Central memory CD8-positive, alpha-beta T cell (primary cell): ENCODE results near the gene BDH2.

Source experiments
- ATAC-seq: fragments of 150-1000 bp; cut with Tn5 transposase; replicated peaks from 2 replicates; pipeline ENCODE4 v1.10.0; 2022; ENCODE audit warnings: mild to moderate bottlenecking, moderate FRiP score, moderate number of reproducible peaks; ENCODE audit not compliant: poor library complexity, severe bottlenecking; ENCODE audit errors: extremely low read depth
- DNase-seq, 2 donors: peaks; one replicate each; pipeline ENCODE4 v3.0.0; 2021; ENCODE audit warnings: low spot score in 2 of 2
- H3K27ac Mint-ChIP-seq: one replicate; pipeline ENCODE4 v1.8.0; 2022; ENCODE audit warnings: low read depth, mild to moderate bottlenecking, moderate library complexity, mixed read lengths
- H3K27me3 Mint-ChIP-seq: one replicate; pipeline ENCODE4 v1.8.0; 2022; ENCODE audit warnings: mixed read lengths
- H3K36me3 Mint-ChIP-seq: one replicate; pipeline ENCODE4 v1.8.0; 2022; ENCODE audit warnings: mild to moderate bottlenecking, moderate library complexity, mixed read lengths; ENCODE audit not compliant: insufficient read depth
- H3K4me1 Mint-ChIP-seq: one replicate; pipeline ENCODE4 v1.8.0; 2022; ENCODE audit warnings: mixed read lengths
- H3K4me3 Mint-ChIP-seq: one replicate; pipeline ENCODE4 v1.8.0; 2022; ENCODE audit warnings: mild to moderate bottlenecking, moderate library complexity, mixed read lengths
- H3K9me3 Mint-ChIP-seq: one replicate; pipeline ENCODE4 v1.8.0; 2022; ENCODE audit warnings: mixed read lengths

Gene BDH2

DNA sequence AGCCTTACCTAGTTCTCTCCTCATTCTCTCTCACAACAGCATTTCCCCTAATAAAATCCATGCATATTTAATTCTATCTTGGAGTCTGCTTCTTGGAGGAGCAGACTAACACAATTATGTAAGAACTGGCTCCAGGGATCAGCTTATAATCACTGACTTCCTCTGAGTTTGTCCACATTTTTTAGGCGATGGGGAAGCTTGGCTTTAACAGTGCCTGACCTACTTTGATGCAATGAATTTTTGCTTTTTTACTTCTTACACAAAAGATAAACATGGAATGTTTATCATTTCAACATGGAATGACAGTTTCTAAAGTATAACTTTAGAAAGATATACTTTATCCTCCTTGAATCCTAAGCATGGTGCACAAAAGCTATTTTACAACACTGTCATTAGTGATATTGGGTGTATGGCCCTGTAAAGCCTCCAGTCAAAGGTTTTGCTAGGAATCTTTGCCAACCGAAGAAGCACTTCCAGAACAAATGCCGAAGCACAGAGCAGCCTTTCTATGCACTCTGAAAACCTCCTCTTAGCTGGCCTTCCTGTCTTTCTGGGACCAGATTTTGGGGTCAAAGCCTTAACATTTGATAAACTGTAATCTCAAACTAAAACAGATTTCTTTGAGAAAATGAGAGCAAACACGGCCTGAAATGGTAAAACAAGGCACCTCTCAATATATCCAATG, 736 bp downstream of the BDH2 start:
- ATAC-seq (no peak), DNase-seq (no peak)
- Mint-ChIP-seq H3K4me3 (peak overlapping the region; percentile 88), H3K27me3 (no peaks in the 10 kb centered on the region), H3K9me3 (no peaks in the 10 kb centered on the region), H3K4me1 (peaks cover 29% of the 10 kb centered on the region), H3K27ac (peak overlapping the region; percentile 88), H3K36me3 (peaks cover 2% of the 10 kb centered on the region)

DNA sequence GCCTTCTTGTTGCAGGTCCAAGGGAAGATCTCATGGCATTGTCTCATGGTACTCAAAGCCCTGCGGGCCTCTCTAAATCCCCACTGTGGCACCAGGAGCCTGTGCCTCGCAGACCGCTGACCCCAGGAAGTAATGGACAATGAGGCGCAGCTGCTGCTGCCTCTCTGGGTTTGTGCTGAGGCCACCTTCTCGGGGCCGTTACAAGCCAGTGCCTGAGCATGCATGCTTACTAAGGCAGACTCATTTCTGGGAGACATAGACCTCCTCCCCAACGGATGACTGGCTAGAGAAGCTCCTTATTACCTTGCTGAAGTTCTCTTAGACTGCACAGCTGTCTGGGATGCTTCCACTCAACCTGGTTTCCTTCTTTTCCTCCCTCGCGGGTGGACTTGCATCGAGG, 1.3 kb downstream of the BDH2 start:
- no peaks in the 10 kb centered on the region for H3K27me3 Mint-ChIP-seq
- ATAC-seq (no peak), DNase-seq (no peak)
- peaks cover 29% of the 10 kb centered on the region for H3K4me1 Mint-ChIP-seq
- no peaks in the 10 kb centered on the region for H3K9me3 Mint-ChIP-seq
- no peak overlapping the region for H3K4me3 Mint-ChIP-seq
- H3K27ac Mint-ChIP-seq = no peak overlapping the region
- peaks cover 2% of the 10 kb centered on the region for H3K36me3 Mint-ChIP-seq

DNA sequence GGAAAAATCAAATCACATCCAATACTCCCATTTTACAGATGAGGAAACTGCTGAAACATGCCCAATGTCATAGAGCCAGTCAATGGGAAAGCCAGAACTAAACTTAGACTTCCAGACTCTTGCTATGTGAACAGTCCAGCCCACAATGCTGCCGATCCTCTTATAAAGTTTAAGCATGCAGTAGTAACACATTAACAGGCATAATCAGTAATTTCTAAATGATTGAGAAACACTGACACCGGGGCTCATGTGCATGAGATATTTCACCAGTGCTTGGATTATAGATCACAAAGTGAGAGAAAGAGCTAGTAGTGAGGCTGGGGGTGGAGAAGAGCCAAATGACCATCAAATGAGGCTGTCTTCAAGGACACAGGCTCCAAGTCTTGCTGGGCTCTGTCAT, 2.5 kb downstream of the BDH2 start:
- no peaks in the 10 kb centered on the region for H3K27me3 Mint-ChIP-seq
- peaks cover 29% of the 10 kb centered on the region for H3K4me1 Mint-ChIP-seq
- H3K27ac Mint-ChIP-seq = no peak overlapping the region
- no peak for DNase-seq
- H3K9me3 Mint-ChIP-seq = no peaks in the 10 kb centered on the region
- peaks cover 2% of the 10 kb centered on the region for H3K36me3 Mint-ChIP-seq
- ATAC-seq = no peak
- H3K4me3 Mint-ChIP-seq = no peak overlapping the region

DNA sequence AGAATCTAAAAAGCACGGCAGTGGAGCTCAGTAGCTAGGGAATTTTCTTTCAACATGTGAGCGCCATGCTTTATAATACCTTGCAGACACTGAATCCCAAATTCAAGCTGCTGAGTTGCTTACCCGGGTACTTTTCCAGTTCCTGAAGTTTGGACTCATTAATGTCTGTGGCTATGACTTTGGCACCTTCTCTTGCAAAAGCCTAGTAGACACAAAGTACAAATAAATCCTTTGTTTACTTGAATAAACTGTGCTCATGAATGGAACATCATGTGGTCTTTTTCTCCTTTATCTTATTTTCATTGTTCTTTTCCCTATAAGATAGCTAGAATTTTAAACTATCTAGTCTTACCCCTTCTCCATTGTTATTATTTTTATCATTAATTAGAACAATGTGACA, 4.6 kb downstream of the BDH2 start:
- H3K27ac Mint-ChIP-seq = no peak overlapping the region
- no peaks in the 10 kb centered on the region for H3K27me3 Mint-ChIP-seq
- ATAC-seq (no peak), DNase-seq (no peak)
- no peaks in the 10 kb centered on the region for H3K9me3 Mint-ChIP-seq
- H3K36me3 Mint-ChIP-seq = peaks cover 2% of the 10 kb centered on the region
- H3K4me1 Mint-ChIP-seq = peaks cover 29% of the 10 kb centered on the region
- no peak overlapping the region for H3K4me3 Mint-ChIP-seq

DNA sequence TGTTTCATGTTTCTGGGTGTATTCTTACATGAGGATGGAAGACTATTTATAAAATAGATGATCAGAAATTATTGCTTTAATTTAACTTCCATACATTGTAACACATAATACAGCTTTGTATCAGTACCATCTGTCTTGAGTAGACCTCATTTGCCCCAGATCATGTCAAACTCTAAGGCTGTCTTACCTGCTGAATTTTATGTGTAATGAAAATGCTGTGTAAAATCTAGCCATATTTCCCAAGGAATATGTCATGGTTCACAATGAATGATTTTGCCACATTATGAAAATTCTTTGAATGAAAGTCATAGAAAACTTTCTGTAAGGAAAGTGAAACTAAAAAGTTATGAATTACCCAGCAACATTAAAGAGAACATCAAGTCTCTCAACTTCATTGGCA, 7.4 kb downstream of the BDH2 start:
- Mint-ChIP-seq H3K36me3 (peaks cover 6% of the 10 kb centered on the region), H3K4me3 (no peak overlapping the region), H3K27me3 (no peaks in the 10 kb centered on the region), H3K27ac (no peak overlapping the region), H3K4me1 (peaks cover 5% of the 10 kb centered on the region), H3K9me3 (no peaks in the 10 kb centered on the region)
- ATAC-seq (no peak), DNase-seq (no peak)

DNA sequence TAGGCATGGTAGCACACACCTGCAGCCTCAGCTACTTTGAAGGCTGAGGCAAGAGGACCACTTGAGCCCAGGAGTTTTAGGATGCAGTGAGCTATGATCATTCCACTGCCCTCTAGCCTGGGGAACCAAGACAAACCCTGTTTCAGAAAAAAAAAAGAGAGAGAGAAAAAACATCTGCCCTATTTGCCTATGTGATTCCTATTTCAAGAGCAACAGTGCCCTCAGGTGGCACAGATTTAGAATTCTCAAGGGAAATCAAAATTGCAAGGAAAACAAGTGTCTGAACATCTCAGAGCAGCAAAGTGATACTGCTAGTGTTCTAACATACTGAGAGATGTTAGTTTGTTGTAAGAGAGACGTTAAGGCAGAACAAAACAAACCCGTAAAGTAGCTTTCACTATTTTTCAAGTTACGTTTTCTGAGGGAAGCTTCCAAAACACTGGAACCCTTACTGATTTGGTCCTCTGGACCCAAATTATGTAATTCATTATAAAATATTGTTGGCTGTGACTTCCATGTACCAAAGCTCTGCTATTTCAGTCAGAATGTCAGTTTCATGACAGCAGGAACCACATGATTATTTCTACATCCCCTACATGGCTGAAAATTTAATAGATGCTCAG, 7.9 kb downstream of the BDH2 start:
- Mint-ChIP-seq H3K9me3 (no peaks in the 10 kb centered on the region), H3K27ac (no peak overlapping the region), H3K4me1 (peaks cover 2% of the 10 kb centered on the region), H3K27me3 (no peaks in the 10 kb centered on the region), H3K36me3 (peaks cover 11% of the 10 kb centered on the region), H3K4me3 (no peak overlapping the region)
- ATAC-seq (peak; percentile 60), DNase-seq (peak in 1 of 2 donors; percentile 27)

DNA sequence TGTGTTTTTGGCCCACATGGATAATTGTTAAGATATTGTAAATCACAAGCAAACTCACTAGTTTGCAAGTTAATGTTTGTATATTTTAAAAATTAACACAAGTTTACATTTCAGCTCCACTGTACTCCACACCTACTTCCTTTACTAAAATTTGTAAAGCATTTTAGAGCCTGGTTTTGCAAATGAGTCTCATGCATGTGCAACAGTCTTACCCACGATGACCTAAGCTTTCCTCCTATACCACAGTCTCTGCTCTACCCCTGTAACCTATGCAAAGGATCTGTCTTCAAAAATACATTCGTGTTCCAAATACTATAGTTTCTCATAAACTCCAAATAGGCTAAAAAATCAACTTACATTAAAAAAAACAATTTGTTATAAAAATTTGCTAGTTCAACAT, 10.2 kb downstream of the BDH2 start:
- no peak overlapping the region for H3K4me3 Mint-ChIP-seq
- H3K27ac Mint-ChIP-seq = no peak overlapping the region
- no peaks in the 10 kb centered on the region for H3K27me3 Mint-ChIP-seq
- ATAC-seq (no peak), DNase-seq (no peak)
- no peaks in the 10 kb centered on the region for H3K4me1 Mint-ChIP-seq
- H3K36me3 Mint-ChIP-seq = peaks cover 15% of the 10 kb centered on the region
- no peaks in the 10 kb centered on the region for H3K9me3 Mint-ChIP-seq

DNA sequence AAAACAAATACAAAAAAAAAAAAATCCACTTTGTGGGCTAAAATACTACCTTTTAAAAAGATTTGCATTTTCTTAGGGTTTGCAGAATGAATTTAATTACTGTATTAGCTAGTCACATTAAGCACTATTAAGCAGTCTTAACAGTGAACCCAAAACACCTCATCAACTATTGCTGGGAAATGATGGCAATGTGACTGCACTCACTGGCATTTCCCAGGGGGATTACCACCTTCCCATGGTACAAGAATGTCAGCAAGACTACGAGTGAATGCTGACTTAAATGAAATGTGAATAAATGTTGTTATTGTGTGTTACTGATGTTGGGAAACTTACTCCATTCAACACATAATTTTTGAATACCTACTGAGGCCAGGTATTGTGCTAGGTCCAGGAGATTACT, 13.1 kb downstream of the BDH2 start:
- Mint-ChIP-seq H3K36me3 (peaks cover 17% of the 10 kb centered on the region), H3K27ac (no peak overlapping the region), H3K4me1 (no peaks in the 10 kb centered on the region), H3K9me3 (no peaks in the 10 kb centered on the region), H3K27me3 (no peaks in the 10 kb centered on the region), H3K4me3 (no peak overlapping the region)
- ATAC-seq (no peak), DNase-seq (no peak)

DNA sequence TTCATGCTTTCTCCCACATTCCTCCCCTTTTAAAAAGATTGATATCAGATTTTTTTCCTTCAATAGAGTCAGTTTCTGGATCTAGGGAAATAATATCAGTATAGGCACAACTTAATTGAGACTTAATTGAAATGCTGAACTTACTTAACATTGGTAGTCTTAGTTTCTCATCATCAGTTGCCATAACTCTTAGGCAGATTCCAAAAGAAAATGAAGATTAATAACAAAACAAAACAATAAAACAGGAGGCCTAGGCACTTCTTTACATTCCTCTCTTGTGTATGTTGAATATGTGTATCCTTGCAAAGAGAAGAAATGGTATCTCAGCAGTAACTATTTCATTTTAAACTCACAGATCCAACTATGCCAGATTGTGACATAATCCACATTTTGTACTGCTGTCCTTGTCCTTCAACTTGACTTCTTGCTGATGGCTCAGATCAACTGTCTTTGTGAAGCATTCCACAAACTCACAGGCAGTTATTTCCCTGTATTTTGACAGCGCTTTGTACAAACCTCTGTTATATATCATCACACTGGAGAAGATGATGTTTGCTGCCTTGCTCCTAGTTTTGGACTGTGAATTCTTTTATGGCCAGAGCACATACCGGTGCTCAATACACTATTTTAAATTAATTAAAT, 14.0 kb downstream of the BDH2 start:
- H3K27me3 Mint-ChIP-seq = no peaks in the 10 kb centered on the region
- H3K4me3 Mint-ChIP-seq = no peak overlapping the region
- no peak overlapping the region for H3K27ac Mint-ChIP-seq

DNA sequence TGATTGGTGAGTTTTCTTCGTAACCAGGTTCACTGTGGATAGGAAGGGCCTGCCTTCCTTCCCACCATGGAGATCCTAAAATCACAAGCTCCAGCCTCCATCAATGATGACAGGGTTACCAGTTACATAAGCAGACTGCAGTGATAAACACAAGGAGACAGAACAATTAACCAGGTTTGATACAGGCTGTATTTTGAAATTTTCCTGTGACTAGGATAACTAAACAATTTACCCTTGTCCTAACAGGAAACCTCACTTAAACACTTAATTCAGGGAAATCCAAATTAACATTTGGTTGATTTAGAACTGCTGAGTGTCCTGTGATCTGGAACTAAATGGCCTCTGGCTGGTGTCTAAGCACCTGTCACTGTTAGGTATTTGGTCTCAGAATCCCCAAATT, 20.0 kb downstream of the BDH2 start:
- Mint-ChIP-seq H3K27me3 (no peaks in the 10 kb centered on the region), H3K4me1 (peaks cover 31% of the 10 kb centered on the region), H3K4me3 (no peak overlapping the region)

More for the DNA sequence above, 14.0 kb downstream of the BDH2 start:
- Mint-ChIP-seq H3K4me1 (no peaks in the 10 kb centered on the region), H3K36me3 (peaks cover 17% of the 10 kb centered on the region), H3K9me3 (no peaks in the 10 kb centered on the region)
- no peak for DNase-seq
- no peak for ATAC-seq

DNA sequence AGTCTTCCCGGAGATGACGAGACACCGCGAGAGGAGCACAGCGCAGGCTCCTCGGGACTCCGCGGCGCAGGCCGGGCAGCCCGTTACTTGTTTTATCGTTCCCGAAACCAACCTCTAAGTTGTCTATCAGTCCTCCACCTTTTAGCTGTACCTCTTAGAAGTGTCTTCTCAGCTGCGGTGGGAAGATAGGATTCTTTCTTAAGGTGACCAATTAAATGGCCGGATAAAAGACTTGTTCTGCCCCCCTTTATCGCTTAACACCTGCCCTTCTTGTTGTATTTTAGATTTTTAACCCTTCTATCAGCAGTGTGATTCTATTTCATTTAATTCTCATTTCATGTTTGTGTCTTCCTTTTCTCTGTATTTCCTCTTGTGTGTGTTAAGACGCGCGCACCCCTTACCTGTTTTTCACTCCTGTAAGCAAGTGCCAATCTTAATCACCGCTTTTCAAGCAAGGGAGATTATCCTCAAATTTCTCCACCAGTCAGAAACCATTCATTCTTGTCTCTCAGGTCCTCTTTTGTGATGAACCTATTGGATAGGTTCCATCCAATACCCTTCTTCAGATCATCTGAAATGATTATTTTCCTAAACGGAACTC, 22.8 kb downstream of the BDH2 start, which contains the start of gene SLC9B2:
SLC9B2 (minus strand) TSS at position 15 of the 601 bp plus-strand sequence. CDS start 9,211 bp downstream, outside the sequence.
- no peaks in the 10 kb centered on the region for H3K9me3 Mint-ChIP-seq
- peak within 1 kb of the TSS; percentile 98 for H3K27ac Mint-ChIP-seq
- peaks cover 34% of the 10 kb centered on the region for H3K4me1 Mint-ChIP-seq
- ATAC-seq (peak; percentile 35), DNase-seq (no peak)
- no peaks in the 10 kb centered on the region for H3K27me3 Mint-ChIP-seq
- H3K36me3 Mint-ChIP-seq = peaks cover 7% of the 10 kb centered on the region
- H3K4me3 Mint-ChIP-seq = peak within 1 kb of the TSS; percentile 83

More for the DNA sequence above, 20.0 kb downstream of the BDH2 start:
- DNase-seq = no peak
- ATAC-seq = no peak
- Mint-ChIP-seq H3K27ac (peak overlapping the region; percentile 35), H3K36me3 (peaks cover 9% of the 10 kb centered on the region), H3K9me3 (no peaks in the 10 kb centered on the region)

DNA sequence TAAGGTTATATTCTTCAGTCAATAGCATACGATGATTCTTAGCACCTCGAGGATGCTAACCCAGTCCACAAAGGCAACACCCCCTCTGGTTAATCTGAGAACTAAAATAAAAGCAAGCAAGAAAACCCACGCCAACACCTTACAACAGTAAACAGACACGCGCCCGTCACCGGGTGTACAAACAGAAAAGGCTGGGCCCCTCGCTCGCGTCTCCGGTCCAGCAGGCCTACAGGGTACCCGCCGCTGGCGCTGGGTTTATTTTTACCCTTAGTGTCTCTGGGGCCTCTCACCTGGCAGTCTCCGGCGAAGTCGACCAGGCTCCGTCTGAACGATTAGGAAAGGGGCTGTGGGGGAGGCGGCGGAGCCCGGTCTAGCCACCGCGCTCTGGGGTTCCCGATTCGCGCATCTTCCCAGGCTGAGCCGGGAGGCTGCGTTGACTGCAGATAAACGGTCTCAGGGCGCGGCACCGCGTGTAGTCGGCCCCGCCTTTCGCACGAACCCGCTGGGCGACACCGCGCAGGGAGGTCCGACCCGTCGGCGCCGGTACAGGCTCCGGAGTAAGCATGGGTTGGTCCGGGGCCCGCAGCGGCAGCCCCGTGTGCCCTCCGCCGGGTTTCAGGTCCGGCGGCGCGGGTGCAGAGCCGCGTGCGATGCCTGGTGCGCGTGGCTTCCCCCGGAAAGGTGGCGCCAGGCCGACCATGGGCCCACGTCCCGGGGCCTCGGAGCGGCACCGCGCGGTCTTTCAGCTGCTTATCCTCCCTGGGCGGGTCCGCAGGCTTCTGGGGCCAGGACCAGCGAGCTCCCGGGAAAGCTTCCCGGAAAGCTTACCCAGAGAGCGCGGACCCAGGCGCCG, 23.5 kb downstream of the BDH2 start:
- peaks cover 34% of the 10 kb centered on the region for H3K4me1 Mint-ChIP-seq
- DNase-seq (peak; percentile 62 to 76), ATAC-seq (peak; percentile 88)
- no peaks in the 10 kb centered on the region for H3K27me3 Mint-ChIP-seq
- H3K9me3 Mint-ChIP-seq = no peaks in the 10 kb centered on the region
- H3K27ac Mint-ChIP-seq = peak overlapping the region; percentile 98
- H3K4me3 Mint-ChIP-seq = peak overlapping the region; percentile 83
- peaks cover 7% of the 10 kb centered on the region for H3K36me3 Mint-ChIP-seq
